ENCODE results near the gene PIM3.

The PIM3 gene

DNA sequence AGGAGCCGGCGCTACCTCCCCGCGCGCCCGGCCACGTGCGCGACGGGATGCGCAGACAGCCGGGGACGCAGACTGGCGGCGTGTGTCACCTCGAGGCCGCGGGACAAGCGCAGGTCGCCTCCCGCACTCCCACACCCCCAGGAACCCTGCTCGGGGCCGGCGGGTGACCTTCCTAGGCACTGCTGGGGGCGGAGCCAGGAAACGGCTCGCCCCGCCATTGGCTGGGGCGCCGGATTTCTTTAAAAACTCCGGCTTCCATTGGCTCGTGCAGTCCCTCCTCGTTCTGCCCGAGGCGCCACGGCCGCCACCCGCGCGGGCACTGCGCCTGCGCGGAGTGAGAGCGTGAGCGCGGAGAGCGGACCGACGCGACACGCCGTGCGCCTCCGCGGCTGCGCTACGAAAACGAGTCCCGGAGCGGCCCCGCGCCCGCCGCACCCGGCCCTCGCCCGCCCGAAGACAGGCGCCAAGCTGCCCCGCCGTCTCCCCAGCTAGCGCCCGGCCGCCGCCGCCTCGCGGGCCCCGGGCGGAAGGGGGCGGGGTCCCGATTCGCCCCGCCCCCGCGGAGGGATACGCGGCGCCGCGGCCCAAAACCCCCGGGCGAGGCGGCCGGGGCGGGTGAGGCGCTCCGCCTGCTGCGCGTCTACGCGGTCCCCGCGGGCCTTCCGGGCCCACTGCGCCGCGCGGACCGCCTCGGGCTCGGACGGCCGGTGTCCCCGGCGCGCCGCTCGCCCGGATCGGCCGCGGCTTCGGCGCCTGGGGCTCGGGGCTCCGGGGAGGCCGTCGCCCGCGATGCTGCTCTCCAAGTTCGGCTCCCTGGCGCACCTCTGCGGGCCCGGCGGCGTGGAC lies at the start of gene PIM3:
PIM3 (plus strand) TSS at position 614 of the 846 bp plus-strand sequence; CDS start at position 790, 176 bp downstream.
- DNase-seq = peak; percentile 90 to 97

DNA sequence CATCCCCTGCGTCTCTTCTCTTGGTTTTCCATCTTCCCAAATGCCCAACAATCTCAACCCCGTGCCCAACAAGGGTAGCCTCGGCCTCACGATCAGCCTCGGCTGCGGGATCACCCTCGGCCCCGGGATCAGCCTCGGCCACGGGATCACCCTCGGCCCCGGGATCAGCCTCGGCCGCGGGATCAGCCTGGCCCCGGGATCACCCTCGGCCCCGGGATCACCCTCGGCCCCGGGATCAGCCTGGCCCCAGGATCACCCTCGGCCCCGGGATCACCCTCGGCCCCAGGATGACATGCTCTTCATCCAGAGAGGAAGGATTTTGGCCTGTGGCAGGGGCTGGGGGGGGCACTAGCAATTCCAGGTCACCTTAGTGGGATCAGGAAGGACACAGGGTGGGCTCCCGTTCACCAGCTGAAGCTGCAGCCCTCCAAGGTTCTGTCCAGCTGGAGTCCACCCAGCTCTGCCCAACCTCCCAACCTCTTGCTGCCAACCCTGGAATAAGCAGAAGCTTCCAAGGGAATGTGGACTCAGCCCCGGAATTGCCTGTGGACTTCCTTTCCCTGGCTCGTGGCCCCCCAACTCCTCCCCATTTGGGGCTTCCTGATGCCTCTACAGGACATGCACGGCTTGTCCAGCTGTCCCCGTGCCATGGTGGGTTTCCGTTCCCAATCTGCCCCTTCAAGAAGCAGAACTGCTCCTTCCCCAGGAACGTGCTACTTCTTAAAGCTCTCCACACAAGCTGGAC lies 48.5 kb upstream of the PIM3 start:
- DNase-seq = no peak

DNA sequence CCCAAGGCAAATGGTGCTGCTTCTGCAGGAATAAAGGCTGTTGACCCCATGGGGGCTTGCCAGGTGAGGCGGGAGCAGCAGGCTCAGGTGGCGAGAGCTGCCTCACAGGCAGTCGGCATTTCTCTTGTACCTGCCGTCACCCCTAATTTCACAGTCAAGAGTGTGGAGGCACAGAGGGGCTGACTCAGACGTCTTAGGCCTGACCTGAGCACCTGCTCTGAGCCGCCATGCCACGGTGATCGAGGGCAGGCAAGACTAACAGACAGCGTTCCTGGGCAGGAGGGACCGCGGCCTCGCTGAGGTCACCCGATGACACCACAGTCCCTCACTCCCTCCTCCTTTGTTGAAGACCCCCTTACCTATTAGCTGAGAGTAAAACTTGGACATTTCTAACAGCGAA lies 47.5 kb upstream of the PIM3 start:
- DNase-seq = no peak

DNA sequence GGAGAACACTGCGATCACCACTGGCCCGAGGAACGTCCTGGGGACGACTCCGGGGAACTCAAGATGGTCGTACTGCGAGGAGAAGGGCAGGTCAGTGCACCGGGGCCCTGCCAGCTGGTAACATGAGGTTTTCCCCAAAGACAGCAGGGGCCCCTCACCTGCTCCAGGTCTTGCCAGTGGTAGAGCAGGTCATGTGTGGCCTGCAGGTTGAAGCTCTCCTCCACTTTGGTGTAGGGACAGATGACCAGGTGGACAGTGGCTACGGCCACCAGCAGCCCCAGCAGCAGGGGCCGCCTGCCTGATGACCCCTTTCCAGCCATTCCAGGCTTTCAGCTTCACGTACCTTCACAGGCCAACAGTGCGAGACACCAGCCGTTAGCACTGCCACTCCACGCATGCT lies 47.1 kb upstream of the PIM3 start:
- no peak for DNase-seq

DNA sequence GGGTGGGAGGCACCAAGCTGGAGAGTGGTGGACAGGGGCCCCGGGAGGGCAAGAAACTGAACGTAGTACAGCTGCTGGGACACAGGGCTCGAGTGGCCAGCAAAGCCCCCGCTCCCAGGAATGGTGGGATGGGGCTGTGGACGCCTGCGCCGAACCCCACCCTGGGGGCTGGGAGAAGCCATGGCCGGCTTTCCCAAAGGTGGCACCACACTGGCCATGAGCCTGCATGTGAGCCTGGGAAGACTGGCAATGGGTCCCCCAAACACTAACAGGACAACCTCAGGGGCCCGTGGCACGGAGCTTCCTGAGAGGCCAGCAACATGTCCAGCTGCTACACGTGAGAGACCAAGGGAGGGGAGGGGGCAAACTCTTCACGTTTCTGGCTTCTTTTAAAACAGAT lies 46.3 kb upstream of the PIM3 start:
- no peak for DNase-seq

DNA sequence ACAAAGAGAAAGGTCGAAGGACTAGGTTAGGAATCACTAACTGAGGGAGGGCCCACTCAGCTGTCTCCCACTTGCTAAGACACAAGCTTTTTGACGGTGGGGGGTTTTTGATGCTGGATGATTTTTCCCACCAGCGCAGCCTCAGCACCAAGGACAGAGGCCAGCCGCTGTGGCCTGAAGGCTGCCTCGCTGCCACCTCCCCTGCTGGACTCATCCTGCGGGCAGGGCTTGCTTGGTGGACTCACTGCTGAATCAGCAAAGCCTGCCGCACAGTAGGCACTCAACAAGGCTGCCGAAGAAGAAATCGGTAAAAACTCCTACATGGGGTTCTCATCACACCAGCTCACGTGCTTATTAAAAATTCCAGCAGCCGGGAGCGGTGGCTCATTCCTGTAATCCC lies 45.0 kb upstream of the PIM3 start:
- no peak for DNase-seq

DNA sequence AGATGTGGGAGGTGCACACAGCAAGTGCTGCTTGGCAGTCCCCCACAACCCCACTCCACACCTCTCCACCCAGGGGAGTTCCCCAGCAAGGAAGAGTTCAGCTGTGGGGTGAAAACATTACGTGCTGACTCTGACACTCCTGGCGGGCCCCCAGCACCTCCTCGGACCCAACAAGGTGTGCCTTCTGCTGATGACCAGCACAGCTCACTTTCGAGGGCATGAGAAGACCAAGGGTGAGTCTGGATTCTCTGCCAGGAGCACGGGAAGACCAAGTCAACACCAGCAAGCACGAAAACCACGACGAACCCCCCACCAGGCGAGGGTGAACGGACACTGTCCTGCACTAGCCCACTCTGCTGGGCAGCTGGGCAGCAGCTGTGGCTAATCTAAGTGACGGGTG lies 43.7 kb upstream of the PIM3 start:
- no peak for DNase-seq

DNA sequence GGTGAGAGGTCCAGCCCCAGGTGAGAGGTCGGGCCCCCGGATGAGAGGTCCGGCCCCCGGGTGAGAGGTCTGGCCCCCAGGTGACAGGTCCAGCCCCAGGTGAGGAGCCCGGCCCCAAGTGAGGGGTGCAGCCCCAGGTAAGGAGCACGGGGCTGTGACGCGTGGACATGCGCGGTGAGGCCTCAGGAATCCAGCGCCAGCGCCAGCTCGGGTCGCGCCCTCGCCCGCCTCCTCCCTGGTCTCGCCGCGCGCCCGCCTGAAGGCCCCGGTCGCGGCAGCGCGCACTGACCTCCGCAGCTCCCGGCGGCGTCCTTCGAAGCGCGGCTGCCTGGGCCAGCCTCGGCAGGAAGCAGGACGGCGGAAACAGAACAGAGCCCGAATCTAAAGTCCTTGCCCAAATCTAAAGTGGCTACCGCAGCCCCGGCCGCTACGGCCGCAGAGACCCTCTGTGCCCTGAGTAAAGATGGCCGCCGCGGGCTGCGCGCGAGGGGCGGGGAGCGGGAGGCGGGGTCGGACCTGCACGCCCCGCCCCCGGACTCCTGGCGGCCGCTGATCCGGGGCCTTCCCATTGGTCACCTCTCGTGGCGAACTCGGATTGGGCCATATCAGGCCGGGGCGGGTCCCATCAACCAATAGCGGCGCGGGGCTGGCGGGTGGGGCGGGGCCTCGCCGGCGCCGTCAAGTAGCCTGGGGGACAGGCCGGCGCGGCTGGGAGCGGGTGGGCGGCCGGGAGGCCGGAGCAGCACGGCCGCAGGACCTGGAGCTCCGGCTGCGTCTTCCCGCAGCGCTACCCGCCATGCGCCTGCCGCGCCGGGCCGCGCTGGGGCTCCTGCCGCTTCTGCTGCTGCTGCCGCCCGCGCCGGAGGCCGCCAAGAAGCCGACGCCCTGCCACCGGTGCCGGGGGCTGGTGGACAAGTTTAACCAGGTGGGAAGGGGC lies 42.3 kb upstream of the PIM3 start, which contains the start of the genes ALG12 and CRELD2:
ALG12 (minus strand) TSS at position 465 of the 937 bp plus-strand sequence. CDS start 4,673 bp downstream, outside the sequence.
CRELD2 (plus strand) TSS at position 661 of the 937 bp plus-strand sequence; CDS start at position 797, 136 bp downstream.
- DNase-seq = peak; percentile 97

DNA sequence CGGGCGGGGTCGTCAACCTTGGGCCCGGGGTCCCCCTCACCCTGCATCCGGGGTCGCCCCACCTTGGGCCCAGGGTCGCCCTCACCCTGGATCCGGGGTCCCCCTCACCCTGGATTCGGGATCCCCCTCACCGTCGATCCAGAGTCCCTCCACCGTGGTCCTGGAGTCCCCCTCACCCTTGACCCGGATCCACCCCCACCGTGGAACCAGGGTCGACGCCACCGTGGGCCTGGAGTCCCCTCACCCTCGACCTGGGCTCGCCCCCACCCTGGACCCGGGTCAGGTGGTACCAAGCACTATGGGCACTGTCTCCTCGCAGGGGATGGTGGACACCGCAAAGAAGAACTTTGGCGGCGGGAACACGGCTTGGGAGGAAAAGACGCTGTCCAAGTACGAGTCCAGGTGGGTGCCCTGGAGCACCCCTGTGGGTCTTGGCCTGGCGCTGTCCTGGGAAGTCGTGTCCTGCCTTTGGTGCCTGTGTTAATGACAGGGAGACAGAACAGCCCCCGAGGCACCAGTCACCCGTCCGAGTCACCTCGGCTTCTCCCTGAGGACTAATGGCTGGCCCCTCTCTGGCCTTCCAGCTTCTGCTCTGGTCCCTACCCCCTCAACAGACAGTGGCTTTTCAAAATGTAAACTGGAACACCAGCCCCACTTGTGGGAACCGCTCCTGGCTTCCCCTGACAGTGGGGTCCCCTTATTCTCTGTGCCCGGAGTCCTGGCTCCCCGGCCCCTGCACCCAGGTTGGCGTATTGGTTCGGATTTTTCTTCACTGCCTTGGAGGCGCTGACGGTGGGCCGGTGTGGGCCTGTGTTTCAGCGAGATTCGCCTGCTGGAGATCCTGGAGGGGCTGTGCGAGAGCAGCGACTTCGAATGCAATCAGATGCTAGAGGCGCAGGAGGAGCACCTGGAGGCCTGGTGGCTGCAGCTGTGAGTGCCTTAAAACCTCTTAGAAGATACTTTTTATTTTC lies 41.4 kb upstream of the PIM3 start:
- no peak for DNase-seq

DNA sequence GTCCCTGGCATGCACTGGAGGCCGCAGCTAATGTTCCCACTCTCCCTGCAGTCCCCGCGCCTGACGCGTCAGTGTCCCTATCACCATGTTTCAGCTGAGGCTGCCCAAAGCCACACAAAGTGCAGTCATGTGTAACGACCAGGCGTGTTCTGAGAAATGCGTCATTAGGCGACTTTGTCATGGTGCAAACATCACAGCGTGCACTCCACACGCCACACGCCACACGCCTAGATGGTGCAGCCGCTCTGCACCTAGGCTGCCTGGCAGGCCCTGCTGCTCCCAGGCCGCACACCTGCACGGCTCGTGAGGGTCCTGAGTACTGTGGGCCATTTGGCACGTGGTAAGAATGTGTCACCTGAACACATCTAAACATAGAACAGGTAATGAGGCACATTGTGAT lies 39.7 kb upstream of the PIM3 start:
- no peak for DNase-seq

DNA sequence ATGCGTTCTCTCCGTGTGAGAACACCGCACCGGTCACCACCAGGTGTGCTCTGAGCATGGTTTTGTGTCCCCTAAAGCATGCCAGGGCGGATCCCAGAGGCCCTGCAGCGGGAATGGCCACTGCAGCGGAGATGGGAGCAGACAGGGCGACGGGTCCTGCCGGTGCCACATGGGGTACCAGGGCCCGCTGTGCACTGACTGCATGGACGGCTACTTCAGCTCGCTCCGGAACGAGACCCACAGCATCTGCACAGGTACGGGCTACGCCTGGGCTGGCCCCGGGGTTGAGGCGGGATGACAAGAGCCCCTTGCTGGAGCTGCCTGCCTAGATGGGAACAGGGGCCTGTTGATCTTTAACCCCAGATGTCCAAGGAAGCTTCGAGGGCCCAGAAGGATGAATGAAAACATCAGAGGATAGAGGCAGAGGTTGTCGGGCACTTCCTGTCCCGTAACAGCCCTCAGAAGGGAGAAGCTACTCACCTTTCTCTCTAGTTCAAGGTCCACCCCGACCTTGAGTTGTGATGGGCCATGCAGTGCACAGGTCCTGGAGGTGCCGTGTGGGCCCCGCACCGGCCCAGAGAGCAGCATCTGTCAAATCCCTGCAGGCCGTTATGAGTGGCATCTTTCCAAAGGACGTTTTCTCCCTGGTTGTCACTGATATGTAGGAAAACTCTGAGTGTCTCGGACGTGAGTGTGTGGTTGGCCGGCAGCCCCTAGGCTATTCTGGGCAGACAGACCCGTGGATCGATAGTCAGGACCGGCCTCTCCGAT lies 38.9 kb upstream of the PIM3 start:
- DNase-seq = no peak

DNA sequence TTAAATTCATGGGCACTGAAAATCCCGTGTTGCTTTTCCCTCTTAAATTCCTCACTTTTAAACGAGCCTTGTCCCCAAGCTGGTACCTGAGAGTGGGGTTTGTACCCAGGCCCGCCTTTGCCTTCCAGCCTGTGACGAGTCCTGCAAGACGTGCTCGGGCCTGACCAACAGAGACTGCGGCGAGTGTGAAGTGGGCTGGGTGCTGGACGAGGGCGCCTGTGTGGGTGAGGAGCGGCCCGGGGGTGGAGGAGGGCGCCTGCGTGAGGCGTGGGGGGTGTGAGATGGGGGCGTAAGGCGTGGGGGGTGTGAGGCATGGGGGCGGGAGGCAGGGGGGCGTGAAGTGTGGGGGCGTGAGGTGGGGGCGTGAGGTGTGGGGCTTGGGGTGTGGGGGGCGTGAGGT lies 38.1 kb upstream of the PIM3 start:
- DNase-seq = no peak

DNA sequence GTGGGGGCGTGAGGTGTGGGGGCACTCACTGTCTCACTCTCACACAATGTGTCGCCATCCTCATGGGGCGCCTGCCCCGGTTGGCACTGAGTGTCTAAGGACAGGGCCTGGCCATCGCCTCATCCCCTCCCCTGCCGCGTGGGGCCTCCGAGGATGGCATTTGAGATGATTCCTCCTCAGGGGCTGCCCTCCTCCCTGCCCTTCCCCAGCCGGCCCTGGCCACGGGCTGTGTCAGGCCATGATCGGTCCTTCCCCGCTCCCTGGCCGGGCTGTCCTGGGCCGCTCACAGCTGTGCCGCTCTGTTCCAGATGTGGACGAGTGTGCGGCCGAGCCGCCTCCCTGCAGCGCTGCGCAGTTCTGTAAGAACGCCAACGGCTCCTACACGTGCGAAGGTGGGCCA lies 37.6 kb upstream of the PIM3 start:
- no peak for DNase-seq

DNA sequence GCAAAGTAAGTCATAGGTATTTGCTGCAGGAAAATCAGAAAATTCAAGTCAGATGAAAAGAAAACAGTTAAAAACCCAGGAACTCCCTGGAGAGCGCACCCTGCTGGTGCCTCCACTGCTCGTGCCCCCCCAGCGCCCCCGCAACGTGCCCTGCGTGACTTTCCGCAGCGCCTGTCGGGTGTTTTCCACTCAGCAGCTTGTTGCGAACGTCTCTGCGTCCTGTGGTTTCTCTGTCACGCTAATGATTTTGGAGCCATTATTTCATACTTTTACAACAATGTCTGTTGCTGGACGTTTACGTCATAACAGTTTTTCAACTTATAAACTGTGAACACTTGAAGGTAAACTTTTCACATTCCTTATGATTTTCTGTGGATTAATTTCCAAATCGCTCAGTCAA lies 37.1 kb upstream of the PIM3 start:
- DNase-seq = no peak

DNA sequence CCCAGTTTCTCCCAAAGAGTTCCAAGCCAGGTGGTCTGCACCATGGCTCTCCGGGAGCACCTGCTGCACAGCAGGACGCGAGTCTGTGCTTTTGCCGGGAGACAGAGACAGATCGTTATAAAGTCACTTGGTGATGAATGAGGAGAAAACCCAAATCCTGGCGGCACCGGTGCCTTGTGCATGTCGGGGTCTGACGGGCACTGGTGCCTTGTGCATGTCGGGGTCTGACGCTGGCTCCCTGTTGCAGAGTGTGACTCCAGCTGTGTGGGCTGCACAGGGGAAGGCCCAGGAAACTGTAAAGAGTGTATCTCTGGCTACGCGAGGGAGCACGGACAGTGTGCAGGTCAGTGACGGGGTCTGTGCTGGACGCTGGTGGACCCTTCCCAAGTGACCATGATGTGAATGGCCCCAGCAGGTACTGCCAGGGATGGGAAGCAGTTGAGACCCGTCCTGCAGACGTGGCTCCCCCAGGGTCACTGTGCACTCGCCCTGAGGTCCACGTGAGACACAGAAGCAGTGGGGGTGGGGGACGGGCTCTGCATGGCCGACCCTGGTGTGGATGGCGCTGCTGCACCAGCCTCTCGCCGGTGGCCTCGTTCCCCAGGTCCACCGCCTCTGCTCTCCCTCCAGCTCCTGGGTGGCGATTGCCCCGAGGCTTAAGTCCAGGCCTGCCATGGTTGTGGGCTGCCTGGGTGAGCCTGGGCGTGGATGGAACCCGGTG lies 36.3 kb upstream of the PIM3 start:
- DNase-seq = no peak

DNA sequence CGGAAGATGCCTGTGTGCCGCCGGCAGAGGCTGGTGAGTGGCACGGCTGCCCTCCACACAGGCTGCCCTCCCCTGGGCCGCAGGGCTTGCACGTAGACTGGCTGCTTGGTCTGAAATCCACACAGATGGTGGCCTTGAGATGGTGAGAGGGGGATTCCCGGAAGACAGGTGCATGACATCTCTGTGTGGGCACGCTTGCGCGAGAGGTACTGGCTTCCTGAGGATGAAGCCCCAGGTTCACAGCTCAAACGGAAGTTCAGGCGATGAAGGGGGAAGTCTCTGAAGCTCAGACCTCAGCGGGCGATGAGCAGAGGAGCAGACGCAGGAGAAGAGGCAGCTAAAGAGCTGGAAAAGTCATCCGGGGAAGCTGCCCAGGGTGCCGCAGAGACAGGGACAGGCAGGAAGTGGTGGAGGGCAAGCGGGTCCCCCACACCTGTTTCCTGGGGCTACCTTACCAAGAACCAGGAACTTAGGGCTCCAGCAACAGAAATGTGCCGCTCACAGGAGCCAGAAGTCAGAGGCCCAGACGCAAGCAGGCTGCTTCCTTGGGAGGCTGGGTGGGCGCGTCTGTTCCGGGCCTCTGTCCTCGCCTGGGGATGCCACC lies 34.9 kb upstream of the PIM3 start:
- peak; percentile 56 to 83 for DNase-seq

DNA sequence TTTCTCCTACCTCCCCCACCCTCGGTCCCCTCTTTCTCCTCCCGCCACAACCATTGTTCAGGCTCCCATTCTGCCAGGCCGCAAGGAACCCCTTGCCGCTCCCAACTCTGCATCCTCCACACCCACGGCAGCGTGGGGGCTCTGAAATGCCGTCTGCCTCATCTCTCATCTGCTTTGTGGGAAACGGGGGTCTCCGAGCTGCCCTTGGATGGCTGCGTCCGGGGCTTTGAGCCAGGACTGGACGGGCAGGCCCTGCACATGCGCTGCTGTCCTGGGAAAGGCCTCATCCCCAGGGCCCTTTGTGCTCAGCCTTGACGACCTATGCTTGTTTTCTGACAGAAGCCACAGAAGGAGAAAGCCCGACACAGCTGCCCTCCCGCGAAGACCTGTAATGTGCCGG lies 33.7 kb upstream of the PIM3 start:
- no peak for DNase-seq

DNA sequence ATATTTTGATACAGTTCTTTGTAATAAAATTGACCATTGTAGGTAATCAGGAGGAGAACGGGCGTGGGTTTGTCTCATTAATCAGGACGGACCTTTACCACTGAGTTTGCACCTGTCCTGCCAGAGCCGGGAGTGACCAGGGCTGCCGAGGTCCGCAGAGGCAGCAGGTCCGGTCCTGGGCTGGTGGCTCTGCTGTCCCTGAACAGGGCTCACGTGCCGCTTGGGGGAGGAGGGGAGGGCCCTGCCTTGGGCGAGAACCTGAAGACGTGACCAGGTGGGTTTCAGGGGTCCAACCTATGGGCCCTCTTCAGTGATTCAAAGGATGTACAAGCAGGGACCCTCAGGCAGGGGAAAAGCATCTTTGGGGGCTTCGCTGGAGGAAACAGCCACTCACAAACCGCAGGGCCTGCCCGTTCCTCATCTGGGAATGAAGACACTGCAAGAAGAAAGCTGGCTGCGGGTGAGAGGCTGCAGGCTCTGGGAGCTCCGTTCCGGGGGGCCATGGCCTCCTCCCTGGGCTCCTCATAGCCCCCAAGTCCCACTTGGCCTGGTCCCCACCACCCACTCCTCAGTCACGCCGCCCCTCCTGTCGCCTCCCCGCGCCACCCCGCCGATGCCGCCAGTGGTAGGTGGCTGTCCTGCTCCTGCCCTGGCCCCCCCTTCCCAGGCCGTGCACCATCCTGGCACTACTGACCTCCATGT lies 32.9 kb upstream of the PIM3 start:
- DNase-seq = no peak

DNA sequence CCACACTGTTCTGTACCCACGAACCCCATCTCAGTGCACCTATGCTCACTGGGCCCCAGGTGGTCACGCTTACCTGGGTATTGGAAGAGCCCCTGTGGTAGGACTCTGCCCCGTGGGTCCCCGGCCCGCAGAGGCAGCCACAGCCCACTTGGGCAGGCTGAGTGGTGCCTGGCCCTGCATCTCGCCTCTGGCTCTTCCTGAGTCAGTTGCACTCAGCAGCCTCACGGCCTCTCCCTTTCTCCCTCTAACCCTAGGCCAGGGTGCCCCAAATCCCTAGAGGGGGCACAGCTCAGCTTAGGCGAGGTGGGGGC lies 32.4 kb upstream of the PIM3 start:
- DNase-seq = no peak

Data from stimulated activated CD4-positive, alpha-beta T cell treated with anti-CD3 and anti-CD28 coated beads, Interleukin-4, amount 100 ng/mL, for 4 hours (primary cell).